Kidney capillary endothelial cell (primary cell): ENCODE results near the gene RALGAPA2.

Experiments
- DNase-seq: peaks from one replicate; pipeline ENCODE4 v3.0.0-alpha.2; 2018; ENCODE audit warnings: low spot score

Gene RALGAPA2

DNA sequence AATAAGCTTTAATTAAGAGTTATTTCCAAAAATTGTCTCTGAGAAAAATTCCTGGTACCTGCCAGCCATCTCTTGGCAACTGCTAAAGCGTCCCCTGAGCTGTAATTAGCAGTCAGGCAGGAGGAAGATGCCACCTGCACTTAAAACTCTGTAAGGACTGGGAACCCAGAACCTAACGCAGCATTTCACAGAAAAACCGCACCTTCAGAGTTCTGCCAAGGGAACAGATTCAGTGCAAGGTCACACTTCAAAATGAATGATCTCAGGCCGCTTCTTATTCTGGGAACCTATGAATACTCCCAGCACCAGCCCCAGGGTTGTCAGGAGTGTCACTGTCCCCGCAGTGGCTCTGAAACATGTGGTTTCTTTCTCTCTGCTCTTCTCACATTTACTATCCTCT, 307.8 kb downstream of the RALGAPA2 start:
- DNase-seq: no peak

- DNase-seq: no peak
These were observed 310.5 kb downstream of the RALGAPA2 start for GRCh38 chr20:20401991-20402390.

- DNase-seq: no peak
These were observed 312.6 kb downstream of the RALGAPA2 start for GRCh38 chr20:20399531-20400500.

GRCh38 chr20:20398123-20398522, 314.3 kb downstream of the RALGAPA2 start:
- no peak for DNase-seq

DNA sequence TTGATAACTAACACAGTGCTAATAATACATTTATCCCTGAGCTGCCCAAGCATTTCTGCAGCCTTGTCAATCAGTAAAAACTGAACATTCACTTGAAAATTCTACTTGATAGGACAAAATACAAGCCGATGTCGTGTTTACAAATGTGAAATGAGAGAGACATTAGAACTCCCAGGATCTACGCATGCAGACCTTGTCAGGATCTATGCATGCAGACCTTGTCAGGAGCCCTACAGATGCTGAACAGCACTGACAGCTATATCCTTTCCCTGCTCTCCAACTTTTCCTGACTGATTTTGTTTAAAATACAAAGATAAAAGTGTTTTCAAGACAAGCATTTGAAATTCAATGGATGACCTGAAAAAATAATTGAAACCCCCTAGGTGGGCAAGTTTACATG, 315.6 kb downstream of the RALGAPA2 start:
- no peak for DNase-seq

- DNase-seq: no peak
These were observed 316.4 kb downstream of the RALGAPA2 start for GRCh38 chr20:20395903-20396568.

- no peak for DNase-seq
These were observed 317.4 kb downstream of the RALGAPA2 start for GRCh38 chr20:20395087-20395486.

DNA sequence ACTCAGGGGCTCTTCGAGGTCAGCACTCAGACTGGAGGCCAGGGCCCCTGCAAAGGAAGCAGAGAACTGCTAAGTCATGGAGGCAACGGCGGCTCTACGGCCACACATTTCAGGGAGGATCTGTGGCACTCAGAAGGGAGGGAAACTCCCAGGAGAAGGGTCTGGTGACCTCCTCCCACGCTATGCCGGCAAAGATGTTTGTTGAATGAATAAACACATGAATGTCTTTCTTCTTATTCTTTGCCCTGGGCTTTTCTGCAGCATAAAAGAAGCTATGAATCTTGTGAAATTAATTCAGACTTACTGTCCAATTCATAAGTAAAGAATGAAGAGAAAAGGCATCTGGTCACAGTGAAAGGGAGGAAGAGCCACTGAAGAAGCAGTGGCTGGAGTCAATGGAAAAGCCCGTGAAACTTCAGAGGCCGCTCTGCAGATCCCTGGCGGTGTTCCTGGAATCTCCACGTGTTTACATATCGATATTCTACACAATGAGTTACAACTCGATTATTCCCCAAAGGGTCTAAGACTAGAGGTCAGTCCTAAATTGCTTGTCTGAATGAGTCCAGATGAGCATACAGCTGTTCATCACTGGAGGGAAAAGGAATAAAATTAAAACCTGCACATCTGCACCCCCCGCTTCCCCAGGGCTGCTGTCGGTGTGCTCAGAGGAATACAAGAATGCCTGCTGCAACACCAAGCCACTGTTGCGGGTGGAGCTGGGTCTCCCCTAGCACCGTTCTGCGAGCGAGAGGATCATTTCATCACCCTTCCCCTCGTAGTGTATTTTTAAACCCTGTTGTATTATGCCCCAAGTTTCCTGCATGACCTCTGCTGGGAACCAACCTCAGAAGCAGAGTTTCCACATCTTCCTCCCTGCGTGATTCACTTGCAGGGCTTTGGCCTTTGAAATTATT, 319.0 kb downstream of the RALGAPA2 start:
- no peak for DNase-seq

DNA sequence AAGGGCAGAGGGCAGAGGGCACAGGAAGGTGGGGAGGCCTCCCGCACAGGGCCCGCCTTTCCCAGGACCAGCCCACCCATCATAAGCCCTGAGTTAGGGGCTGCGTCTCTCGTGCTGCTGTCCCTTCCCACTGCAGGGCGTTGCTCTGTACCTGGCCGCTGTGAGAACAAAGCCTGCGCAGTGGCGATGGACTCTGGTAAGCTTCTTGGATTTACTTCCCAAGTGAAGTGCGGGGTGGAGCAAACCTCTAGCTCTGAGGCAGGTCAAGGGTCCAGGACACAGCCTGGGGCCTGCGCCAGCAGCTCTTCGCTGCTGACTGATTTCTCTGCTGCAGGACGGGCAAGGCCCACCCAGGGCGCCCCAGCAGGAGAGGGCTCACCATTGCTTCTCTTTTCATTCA, 320.7 kb downstream of the RALGAPA2 start:
- no peak for DNase-seq

DNA sequence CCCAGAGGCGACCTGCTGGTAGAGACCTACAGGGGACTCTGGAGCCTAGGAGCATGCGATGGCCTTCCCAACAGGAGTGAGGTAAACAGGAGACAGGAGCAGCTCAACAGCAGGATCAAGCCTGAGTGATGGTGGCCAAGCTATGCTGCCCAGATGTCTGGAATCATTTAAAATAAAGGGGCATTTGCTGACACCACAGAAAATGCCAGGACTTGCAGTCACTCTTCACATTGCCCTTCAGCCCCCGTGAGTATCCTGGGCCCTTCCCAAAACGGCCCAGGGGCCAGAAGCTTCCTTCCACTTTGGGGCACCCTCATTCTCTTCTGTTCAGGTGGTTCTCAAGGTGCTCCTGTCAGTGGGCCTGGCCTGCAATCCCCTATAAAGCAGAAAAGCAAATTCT, 321.3 kb downstream of the RALGAPA2 start:
- no peak for DNase-seq

GRCh38 chr20:20390393-20390792, 322.1 kb downstream of the RALGAPA2 start:
- DNase-seq: no peak

DNA sequence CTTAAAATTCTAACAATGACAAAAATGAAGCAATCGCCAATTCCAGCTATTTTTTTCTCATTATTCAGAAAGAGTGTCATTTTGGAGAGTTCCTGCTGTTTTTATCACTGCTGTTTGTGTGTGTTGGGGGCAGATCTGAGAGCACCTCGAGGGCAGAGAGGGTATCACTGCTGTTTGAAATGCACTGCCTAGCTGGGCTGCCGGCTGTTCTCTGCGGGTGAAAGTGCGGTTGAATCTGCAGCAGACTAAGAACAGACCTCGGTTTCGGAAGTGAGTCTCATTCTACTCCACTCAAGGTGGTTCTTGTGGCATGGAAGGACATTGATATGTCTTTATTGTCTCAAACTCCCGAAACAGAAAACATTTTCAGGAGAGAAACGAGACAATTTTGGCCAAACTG, 326.3 kb downstream of the RALGAPA2 start:
- no peak for DNase-seq

GRCh38 chr20:20375862-20376261, 336.6 kb downstream of the RALGAPA2 start:
- DNase-seq: no peak

- DNase-seq: no peak
These were observed 339.3 kb downstream of the RALGAPA2 start for GRCh38 chr20:20373091-20373571.

- DNase-seq: no peak
These were observed 340.8 kb downstream of the RALGAPA2 start for GRCh38 chr20:20371681-20372080.

- DNase-seq: no peak
These were observed 341.4 kb downstream of the RALGAPA2 start for GRCh38 chr20:20371083-20371482.

DNA sequence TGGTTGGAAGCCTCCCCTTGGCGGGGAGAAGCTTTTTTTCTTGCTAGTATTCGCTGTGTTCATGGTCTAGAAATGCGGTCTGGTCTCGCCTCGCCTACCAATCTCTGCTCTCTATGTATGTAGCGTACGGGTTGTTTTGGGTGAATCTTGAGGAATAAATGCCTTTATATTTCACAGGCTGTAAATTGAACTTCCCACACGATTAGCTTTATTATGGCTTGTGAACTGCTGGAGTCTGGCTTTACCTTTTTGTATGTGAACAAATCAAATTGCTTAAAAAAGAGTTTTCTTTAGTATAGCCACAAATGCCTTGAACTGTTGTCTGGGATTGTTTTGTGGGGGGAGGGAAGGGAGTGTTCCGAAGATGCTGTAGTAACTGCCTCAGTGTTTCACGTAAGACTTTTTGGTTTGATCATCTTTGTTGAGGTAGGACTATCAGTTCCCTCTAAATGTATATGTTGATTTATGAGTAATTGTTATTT, 342.3 kb downstream of the RALGAPA2 start:
- DNase-seq: no peak

GRCh38 chr20:20369250-20370093, 343.0 kb downstream of the RALGAPA2 start:
- DNase-seq: no peak

DNA sequence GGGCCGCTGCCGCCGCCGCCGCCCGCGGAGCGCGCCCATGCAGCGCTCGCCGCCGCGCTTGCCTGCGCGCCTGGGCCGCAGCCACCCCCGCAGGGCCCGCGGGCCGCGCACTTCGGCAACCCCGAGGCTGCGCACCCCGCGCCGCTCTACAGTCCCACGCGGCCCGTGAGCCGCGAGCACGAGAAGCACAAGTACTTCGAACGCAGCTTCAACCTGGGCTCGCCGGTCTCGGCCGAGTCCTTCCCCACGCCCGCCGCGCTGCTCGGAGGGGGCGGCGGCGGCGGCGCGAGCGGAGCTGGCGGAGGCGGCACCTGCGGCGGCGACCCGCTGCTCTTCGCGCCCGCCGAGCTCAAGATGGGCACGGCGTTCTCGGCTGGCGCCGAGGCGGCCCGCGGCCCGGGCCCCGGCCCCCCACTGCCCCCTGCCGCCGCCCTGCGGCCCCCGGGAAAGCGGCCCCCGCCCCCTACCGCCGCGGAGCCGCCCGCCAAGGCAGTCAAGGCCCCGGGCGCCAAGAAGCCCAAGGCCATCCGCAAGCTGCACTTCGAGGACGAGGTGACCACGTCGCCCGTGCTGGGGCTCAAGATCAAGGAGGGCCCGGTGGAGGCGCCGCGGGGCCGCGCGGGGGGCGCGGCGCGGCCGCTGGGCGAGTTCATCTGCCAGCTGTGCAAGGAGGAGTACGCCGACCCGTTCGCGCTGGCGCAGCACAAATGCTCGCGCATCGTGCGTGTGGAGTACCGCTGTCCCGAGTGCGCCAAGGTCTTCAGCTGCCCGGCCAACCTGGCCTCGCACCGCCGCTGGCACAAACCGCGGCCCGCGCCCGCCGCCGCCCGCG, 343.8 kb downstream of the RALGAPA2 start:
- DNase-seq: no peak
